HG03520 (cell line): Measurements from ENCODE around the gene RYR3.

Source experiments
- ATAC-seq: cut with Tn5 transposase; IDR thresholded peaks from one replicate; pipeline ENCODE4 v1.9.1; 2021; ENCODE audit warnings: mild to moderate bottlenecking, moderate library complexity; ENCODE audit not compliant: unreplicated experiment

RYR3 gene

DNA sequence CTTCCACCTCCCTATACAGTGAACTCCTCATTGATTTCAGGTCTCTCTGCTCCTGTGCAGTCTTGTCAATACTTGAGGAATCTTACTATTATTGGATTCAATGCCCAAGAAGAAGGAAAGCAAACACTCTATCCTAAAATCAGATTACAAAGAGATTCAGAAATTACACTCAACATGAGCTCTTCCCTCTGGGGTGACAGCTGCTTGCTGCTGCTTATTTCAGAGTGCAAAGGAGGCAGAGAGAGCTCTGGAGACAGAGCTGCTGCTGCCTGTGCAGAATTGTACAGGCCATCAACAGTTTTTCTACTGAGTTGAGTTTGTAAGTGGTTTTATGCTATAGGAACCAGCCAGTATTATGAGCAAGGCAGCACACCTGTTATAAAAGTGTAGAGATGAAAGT is 7.1 kb downstream of the RYR3 start:
- no peak for ATAC-seq

DNA sequence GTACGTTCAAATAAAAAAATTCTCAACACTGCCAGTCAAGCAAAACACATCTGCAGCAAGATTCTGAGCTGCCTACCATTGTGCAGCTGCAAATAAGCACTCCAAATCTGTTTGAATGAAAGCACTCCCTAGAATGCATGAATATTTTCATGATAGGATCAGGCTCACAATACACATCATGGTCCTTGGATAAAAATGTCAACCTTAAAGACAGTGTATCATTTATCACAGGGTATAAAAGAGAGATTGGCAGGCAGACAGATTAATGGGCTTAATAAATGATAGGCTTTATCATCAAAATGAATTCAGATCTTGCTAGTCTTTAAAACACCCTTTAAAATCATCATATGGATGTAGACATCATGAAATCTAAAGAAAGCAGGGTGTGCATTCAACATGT is 9.2 kb downstream of the RYR3 start:
- no peak for ATAC-seq

DNA sequence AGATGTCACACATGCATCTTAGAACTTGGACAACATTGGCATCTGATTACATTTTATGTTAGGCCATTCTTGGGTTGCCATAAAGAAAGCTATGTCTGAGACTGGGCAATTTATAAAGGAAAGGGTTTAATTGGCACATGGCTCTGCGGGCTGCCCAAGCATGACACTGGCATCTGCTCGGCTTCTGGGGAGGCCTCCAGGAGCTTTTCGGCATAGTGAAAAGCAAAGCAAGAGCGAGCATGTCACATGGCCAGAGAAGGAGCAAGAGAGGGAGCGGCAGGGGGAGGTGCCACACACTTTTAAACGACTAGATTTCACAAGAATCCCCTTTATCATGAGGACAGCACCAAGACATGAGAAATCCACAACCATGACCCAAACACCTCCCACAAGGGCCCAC is 11.3 kb downstream of the RYR3 start:
- ATAC-seq, result no peak

DNA sequence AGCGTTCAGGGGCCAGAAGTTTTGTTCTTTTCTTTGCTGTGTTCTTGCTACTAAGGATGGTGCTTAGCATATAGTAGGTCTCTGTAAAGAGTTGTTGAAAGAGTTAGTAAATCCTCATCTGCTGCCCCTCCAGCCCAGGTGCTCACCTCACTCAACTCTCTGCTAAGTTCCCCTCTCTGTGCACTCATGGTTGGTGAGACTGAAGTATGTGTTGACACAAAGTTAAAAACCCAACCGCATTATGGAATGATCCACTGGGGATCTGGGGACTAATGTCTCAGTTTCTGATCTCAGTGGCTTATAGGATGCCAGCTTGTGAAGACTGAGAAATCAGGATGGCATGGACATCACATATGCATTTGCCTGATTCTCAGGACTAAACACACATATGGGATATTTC is 13.8 kb downstream of the RYR3 start:
- ATAC-seq, result no peak

DNA sequence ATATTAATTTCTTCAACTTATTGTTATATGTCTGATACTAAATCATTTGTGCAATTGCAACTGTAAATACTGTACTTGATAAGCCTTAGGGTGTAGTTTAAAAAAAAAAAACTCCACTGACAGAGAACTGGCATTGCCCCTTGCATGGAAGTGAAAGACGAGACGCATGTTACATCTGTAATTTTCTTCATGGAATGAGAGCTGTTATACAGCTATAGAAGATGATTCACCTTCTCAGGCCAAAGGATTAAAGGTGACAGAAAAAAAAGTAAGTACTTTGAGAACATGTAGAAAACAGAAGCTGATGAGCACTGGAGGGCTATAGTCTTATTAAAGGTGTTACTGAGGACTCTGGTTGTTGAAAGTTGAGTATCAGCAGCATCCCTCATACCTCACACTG is 16.1 kb downstream of the RYR3 start:
- no peak for ATAC-seq

DNA sequence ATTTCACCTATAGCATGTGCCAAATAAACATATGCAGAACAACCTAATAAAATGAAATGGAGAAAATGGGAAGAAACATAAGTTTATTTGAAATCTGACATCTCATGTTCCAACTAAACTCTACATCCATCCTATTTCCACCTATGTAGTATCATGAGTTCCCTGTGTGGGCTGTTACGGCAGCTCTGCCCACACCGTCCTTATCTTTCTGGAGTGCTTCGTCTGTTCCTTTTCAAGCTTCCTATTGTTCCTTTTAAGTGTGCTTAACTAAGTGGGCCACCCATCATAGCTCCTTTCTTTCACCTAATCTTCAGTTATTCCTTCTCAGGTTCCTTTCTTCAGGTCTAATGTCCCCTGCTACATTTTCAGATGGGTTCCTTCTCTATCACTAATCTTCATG is 17.3 kb downstream of the RYR3 start:
- ATAC-seq, result no peak

DNA sequence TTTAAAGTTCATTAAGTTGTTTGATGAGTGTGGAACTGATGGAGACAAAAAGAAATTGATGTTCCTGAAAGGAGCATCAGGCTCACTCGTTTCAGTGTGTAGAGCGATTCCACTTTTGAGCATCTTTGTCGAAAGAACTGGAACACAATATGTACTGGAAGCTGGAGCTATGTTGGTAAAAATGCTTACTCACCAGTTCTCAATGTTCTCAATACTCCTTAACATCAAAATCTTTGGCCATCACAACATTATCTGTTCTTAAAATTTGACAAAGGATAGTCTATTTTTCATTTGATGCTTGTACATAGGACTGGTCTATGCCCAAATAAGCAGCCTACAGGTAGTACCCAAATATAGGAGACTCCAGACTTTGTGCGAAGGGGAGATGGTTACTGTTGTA is 18.7 kb downstream of the RYR3 start:
- no peak for ATAC-seq

DNA sequence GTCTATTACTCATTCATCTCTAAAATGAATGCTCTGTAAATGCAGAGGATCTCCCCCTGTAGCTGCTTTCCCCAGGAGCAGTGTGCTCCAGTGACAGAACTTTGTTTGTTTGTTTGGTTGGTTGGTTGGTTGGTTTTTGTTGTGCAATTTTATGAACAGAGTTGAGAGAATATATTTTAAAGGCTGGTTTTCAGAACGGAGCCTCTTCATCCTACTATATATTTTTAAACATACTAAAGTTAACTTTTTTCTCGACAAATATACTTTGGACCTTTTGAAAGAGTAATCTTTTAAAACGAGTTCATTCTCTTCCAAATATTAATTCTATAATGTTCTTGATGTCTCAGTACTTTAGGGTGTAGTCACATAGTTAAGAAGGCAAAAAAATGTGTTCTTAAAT is 20.2 kb downstream of the RYR3 start:
- ATAC-seq, result no peak

DNA sequence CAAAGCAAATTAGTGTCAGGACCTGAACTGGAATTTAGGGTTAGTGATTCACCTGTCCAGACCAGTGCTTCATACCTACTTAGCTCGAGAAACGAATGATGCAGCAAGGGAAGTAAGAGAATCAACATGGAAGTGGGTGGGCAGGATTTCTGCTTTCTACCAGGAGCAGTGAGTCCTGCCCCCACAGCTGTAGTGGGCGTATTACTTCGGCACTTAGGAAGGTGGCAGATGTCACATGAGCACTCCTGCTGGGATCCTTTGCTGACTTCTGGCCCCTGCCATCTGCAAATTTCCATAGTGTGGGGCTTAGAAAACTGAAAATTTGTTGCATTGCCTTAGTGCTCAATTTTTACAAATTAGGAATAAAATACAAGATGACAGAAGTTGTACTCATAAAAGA is 31.2 kb downstream of the RYR3 start:
- ATAC-seq, result no peak

DNA sequence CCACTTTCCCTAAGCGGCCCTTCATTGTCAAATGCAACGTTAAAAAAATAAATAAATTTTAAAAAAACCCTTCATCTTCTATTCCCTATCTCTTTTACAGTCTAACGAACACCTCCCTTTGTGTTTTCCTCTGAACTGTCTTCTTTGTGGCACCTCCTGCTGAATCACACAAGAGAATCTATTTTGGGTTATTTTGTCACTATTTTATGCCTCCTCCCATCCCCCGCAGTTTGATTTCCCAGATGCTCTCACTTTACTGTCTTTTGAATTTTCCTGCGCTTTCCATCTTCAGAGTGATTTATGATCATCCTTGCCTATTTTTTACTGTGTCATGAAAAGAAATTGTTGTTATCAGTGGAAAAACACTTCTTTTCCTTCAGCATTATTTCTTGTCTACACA is 32.5 kb downstream of the RYR3 start:
- ATAC-seq, result no peak

DNA sequence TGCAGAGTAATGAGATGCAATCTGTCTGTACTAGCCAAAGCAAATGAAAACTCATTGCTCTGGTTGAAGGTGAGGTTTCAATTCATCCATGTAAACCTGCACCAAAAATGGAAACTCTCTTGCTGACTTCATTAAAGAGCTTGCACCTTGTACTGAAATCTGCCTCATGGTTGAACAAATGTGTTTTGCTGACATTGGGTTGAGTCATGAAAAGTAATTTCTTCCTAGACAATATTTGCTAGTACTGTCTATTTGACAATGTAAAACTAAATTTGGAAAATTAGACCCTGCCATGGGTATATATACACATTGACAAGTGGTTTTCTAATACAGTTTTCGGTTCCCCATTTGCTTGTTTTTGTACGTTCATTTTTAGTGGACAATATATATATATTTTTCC is 33.3 kb downstream of the RYR3 start:
- ATAC-seq, result no peak

DNA sequence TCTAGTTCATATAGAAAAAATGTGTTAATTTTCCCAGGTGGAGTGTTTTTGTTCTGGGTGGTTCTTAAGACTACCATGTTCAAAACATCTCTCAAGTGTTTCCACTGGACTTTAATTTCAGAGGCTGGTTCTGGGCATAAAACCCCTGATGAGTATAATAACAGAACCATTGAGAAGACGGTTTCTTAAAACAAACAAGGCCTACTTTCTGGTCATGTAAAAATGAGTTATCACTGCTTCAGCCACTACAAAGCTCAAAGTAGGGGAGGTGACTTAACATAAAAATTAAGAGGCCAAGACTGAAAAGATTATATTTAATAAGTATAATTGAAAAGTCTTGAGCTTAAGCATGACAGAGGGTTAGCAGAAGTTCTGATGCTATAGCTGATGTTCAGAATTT is 33.8 kb downstream of the RYR3 start:
- no peak for ATAC-seq

DNA sequence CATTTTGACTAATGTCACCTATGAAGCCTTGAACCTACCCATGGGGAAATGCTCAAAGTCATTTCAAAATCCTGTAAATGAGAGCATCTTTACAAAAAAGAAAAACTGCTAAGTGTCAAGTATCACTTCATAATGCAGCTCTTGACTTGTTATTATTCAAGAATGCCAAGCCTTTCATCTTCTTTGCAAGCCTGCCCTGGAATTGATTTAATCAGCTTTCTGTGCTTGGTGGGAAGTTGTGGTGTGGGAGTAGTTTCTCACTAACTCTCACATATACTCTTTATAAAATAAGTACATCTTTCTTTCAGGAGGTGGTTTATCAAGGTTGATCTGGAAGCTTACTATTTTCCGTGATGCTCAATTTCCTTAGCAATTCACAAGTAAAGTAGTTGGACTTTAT is 43.6 kb downstream of the RYR3 start:
- ATAC-seq, result no peak

DNA sequence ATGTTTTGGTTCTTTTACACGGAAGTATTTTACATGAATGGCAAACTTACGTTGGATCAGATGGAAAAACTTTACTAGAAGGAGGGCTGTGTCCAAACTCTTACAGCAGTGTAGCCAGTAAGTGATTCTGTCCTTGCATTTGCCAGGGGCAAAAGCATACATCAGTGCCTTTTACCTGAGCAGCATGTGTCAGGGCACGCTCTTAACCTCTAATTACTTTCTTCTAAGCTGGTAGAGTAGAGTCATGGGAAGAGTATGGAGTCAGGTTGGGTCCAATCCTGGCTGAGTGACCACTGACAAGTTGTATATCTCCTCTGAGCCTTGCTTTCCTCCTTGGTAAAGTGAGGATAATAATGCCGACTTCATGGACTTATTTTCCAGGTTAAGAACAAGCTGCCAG is 47.1 kb downstream of the RYR3 start:
- no peak for ATAC-seq

DNA sequence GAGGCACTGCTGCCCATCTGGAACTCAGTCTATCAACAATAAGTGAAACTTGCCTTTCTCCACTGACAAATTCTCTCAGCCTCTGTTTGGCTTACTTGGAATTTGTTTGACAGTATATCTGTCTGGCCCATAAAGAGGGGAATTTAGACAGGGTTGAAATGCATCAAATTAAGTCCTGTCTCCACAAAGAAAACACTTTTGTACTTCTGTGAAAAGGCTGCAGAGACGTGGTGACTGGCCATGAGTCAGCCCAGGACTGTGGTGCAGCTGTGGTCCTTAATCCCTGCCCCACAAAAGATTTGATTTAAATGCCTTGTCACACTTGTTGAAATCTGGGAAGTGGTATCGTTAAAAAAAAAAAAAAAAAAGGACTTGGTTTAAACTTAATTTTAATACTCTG is 47.5 kb downstream of the RYR3 start:
- ATAC-seq, result no peak

DNA sequence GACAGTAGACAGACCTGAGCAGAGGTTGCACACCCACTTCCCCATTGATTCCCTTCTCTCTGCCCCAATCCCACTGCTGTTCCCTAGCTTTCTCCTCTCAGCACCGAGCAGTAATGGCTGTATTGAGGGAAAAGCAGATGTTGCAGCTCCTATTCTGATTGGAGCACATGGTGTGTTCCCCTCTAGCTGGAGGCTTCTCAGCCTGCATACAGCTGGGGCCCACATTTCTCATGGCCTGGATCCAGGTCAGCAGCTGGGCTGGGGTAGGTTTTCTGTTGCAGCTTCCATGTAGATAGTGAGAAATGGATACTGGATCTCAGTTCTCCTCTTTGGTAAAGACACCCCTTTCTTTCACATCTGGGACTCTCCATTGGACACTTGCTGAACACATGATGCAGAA is 50.1 kb downstream of the RYR3 start:
- ATAC-seq, result no peak

DNA sequence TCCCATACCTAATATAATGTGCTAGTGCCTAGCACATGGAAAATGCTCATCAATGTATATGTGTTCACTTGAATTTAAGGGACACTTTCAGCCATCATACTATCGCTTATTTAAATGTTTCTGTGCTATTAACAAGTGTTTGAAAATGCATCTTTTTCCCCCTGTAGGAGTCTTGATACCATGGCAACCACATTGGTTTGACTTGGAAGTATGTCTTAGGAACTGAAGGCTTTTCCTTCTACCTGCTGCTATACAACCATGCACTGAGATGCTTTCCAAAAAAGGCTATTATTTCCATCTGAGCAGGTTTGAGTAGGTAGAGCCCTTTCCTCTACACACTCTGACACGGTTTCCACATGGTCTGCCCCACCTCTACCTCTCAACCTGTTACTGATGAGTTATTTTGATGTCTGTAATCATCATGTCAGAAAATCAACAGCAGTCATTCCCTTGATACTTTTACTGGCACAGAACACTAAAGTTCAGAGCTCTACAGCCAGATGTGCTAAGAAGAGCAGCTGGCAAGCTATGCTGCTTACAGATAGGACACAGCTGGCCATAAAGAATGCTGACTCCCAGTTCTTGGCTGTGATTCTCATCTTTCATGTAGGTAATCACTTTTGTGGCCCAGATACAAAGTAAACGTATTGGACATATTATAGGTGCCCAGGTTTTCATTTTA is 59.3 kb downstream of the RYR3 start:
- ATAC-seq, result no peak

DNA sequence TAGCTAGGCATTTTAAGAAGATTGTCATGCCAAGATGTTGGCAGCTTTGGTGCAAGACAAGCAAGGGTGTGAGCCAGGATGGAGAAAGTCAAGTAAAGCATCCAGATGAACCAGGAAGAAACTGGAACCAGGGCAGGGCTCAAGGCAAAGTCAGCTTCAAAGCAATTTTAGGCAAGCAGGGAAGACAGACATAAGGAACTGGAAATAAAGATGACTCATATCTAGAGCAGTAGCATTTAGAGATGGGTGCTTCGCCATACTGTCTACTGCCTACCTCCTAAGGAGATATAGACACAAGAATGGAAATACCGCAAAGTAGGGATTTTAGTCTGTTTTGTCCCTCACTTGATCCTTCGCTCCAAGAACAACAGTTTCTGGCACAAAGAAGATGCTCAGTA is 59.9 kb downstream of the RYR3 start:
- ATAC-seq, result no peak

DNA sequence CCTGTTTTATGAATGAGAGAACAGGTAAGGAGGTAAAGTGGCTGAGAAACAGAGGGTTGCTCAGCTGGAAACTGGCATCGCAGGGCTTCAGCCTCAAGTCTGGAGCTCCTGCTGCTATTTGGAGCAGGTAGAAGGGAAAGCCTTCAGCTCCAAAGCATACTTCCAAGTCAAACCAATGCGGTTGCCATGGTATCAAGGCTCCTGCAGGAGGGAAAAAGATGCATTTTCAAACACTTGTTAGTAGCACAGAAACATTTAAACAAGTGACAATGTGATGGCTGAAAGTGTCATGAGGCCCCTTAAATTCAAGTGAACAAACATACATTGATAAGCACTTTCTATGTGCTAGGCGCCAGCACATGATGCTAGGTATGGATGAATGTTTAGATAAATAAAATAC is 60.4 kb downstream of the RYR3 start:
- no peak for ATAC-seq

DNA sequence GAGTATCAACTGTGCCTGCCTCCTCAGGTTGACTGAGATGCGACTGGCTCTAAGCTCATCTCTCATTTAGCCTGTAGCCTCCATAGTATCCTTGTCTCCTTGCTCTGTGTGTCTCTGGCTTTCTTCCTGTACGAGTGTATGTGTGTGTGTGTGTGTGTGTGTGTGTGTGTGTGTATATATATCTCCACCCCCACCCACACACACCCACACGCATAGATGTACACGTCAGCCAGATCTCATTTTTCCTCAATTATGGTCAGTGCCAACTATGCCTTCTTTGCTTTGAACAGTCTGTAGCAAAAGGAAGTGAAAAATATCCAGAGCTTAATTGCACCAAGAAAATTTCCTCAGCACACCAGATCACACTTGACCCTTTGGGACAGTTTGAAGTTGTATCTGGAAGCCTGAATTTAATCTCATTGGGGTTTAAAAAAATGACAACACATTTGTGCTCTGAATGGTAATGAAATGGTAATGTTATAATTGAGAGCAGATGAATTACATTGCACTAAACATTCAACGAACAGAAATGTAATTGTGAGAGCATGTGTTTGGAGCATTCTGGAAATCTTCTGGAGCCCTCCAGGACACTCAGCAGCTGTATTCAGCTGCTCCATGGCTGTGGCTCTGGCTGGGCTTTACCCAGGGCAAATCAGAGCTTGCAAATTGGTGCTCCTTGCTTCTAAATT is 63.6 kb downstream of the RYR3 start:
- ATAC-seq, result no peak

DNA sequence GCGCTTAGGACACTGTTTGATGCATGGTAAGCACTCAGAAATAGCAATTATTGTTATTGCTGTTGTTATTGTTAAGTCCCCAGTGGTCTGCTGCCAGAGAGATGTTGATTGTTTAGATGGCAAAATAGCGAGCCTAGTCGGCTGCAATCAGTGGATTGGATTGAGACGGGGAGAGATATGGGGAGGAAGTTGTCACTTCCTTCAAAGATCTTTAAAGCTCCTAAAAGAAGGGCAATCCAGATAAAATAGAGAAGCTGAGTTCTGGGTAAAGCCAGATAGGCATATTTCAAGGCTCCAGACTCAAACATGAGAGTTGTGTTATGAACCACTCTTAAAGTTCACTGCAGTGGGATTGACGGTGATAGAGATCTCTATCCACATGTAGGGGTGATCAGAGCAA is 64.5 kb downstream of the RYR3 start:
- no peak for ATAC-seq

DNA sequence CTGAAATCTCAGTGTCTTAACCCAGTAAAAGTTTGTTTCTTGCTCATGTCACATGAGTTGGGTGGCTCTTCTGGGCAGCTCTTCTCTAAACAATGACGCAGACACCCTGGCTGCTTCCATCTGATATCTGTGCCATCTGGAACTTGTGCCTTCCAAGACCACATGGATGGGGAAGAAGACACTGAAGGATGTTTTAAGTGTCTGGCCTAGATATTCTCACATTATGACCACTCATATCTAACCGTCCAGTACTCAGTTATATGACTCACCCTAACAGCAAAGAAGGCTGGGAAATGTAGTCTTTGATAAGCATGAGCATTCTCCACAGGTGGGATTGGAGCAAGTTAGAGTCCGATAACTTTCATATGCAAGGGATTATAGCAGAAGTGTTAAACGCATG is 66.4 kb downstream of the RYR3 start:
- ATAC-seq, result no peak

DNA sequence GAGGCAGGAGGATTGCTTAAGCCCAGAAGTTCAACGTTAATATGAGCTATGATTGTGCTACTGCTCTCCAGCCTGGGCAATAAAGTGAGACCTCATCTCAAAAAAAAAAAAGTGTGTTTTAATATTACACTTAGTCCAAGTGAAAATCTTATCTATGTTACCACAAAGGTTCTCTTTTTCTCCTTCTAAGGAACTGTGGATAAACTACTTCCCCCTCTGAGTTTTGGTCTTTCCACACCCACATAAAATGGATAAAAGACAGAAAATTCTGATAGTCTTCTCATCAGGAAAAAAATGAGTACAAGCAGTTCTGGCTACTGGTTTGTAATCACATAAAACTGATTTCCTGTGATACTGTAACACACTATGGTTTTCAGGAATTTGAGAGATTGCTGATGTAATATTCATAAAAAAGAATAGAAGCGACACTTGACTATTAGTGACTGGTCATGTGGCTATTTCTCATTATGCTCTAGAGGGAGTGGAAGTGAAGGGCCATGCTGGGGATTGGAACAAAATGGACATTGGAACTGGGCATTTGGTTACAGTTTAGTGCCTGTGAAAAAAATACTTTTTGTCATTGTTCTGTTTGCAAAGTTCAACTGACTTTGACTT is 68.2 kb downstream of the RYR3 start:
- ATAC-seq, result no peak
